Stimulated activated CD4-positive, alpha-beta T cell treated with anti-CD3 and anti-CD28 coated beads, TNF-alpha, amount 100 ng/mL, for 24 hours (primary cell): Measurements from ENCODE around the gene SHISA7.
A peak's percentile ranks its signal among the peaks of the same experiment; 100 is the strongest.

Experiments
- DNase-seq, 3 experiments: peaks; one replicate each; pipeline ENCODE4 v3.0.0-alpha.2; 2020; ENCODE audit warnings: low read depth in 3 of 3

The SHISA7 gene

DNA sequence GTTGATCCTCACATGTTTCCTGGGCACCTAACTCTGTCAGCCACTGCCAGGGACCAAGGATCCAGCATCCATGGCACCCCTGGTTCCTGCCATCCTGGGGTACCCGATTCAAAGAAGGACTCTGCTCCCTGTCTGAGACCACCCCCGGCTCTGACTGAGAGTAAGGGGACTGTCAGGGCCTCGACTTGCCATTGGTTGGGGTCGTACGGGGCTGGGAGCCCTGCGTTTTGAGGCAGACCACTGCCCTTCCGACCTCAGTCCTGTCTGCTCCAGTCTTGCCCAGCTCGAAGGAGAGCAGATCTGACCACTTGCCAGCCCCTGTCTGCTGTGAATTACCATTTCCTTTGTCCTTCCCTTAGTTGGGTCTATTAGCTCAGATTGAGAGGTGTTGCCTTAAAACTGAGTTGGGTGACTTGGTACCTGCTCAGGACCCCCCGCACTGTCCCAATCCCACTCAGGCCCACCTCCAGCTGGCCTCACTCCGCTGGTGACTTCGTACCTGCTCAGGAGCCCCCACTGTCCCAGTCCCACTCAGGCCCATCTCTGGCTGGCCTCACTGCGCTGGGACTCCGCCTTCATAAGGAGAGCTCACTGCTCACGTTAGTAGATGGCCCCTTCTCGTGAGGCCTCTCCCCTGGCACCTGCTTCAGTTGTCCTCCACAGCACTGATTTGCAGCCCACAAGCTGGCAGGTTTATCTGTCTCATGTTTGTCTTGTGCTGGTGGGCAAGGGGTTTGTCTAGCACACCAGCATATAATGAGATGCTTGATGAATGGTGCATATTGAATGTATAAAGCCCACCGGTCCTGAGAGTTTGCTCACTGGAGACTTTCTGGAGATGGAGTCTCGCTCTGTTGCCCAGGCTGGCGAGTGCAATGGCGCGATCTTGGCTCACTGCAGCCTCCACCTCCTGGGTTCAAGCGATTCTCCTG is 53.4 kb downstream of the SHISA7 start:
- no peak for DNase-seq

- DNase-seq = no peak
Observed at GRCh38 chr19:55387736-55388497, 55.2 kb downstream of the SHISA7 start.

GRCh38 chr19:55386493-55386971 is 56.6 kb downstream of the SHISA7 start:
- peak in 1 of 3 experiments; percentile 44 for DNase-seq

DNA sequence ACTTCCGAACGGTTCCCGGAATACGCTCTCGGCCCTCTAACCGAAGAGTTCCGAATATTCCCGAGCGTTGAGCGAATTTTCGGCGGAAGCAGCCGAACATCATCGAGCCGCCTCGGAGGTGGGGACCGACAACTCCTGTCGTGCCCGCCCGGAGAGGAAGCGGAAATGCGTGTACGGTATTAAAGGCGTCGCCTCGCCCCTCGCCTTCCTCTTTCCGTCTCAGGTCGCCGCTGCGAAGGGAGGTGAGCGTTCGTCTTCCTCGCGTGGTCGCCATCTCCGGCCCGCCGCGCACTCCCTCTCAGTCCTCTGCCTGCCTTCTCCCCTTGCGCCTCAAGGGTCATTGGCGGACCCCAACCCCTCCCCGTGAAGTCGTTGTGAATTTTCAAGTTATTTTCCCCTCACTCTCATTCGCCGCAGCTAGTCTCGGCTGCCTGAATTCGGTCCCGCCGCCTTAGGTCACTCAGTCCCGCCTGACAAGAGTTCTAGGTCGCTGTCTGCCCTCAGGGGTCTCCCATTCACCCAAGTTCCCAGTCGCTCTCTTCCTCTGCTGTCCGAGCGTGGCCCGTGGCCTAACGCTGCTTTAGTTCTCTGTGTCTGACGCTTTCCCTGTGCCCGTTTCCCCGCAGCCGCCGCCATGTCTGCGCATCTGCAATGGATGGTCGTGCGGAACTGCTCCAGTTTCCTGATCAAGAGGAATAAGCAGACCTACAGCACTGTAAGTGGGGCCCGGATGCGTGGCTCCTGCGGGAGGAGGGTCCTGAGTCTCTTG is 57.2 kb downstream of the SHISA7 start, which contains the start of gene RPL28:
Gene RPL28 (plus strand): TSS at position 209 of the 769 bp plus-strand sequence. CDS start 426 bp downstream, at position 635.
- DNase-seq = peak; percentile 95 to 98 (median 97)

DNA sequence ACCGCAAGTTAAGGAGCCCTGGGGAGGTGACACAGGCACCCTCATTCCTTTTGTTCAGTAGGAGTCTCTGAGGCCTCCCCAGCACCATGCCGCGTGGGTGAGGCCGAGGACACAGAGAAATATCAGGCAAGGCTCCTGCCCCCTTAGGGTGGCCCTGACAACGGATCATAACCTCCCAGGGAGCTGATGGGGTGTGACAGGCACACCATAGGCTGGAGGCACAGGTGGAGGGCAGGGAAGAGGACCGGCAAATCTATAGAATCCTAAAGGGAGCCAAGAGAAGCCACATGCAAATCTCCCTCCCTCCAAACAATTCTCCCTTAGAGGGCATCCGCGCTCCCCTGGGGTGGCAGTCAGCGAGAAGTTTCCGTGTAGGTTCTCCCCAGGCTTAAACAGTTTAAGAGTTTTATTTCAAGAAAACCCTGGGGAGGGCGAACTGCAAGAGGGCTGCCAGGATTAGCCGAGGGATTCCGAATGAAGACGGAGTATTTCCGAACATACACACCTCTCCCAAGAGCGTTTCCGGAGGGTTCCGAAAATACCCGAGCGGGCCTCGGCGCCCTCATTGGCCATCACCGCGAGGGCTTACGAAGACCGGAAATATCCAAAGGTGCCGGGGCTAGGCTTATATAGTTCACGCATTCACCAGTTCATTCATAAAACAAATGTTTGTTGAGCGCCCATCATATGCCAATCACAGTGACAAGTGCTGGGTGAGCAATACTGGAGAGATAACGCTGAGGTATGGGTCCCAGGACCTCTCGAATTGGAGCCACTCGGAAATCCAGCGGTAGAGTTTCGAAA is 58.0 kb downstream of the SHISA7 start:
- DNase-seq = peak; percentile 83 to 96 (median 92)

- DNase-seq = peak in 1 of 3 experiments; percentile 47
Observed at GRCh38 chr19:55384131-55384919, 58.8 kb downstream of the SHISA7 start, which contains the start of gene TMEM238. TSS of gene TMEM238 (minus strand) at chr19:55384292. CDS start at chr19:55384259, 33 bp downstream.

- peak in 1 of 3 experiments; percentile 50 for DNase-seq
Observed at GRCh38 chr19:55383279-55384130, 59.6 kb downstream of the SHISA7 start.

DNA sequence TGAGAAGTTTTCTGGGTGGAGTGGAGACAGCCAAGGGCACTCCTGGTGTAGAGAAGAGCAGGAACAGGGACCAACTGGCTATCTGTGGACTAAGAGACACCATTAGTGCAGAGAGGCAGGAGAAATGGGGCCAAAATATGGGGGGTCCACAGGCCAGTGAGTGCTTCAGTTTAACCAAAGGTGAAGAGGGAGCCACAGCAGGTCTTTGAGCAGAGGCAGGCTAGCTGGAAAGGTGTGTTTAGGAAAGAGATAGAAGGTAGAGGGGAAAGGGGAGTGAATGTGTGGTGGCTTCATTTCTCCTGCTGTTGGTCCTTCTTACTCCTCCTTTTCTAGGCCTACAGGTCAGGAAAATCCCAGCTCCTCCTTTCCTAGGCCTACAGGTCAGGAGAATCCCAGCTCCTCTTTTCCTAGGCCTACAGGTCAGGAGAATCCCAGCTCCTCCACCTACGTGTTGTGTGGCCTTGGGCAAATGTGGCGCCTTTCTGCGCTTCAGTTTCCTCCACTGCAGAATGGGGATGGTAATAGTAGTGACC is 60.5 kb downstream of the SHISA7 start:
- DNase-seq = no peak

DNA sequence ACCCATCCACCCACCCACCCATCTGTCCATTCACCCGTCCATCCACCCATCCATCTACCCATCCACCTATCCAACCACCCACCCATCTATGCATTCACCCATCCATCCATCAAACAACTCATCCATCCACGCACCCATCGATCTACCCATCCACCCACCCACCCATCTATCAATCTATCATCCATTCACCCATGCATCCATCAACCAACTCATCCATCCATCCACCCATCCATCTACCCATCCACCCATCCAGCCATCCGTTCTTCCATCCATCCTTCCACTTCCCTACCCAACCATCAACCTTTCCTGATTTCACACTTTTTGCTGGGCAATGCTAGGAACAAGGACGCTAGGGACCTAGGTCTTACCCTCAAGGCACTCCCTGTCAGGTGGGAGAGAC is 61.1 kb downstream of the SHISA7 start:
- no peak for DNase-seq

GRCh38 chr19:55379174-55379573 is 63.9 kb downstream of the SHISA7 start:
- DNase-seq = no peak
